CD4-positive, CD25-positive, alpha-beta regulatory T cell (primary cell): ENCODE measurements around the gene SLC34A3. TPM values are rescaled to one million over a fixed set of nuclear protein-coding genes. Genes with fewer than 3 reads are reported as not detected.

Experiments
- ATAC-seq, 2 donors: fragments of 150-1000 bp; cut with Tn5 transposase; one replicate each; pipeline ENCODE4 v1.10.0; 2021; ENCODE audit warnings: low read depth in 2 of 2, moderate number of reproducible peaks in 2 of 2, moderate library complexity in 1 of 2
- DNase-seq, 3 donors: peaks; one replicate each; pipeline versions ENCODE4 v3.0.0 to v3.0.0-alpha.2; 2012 to 2022; ENCODE audit warnings: mixed read lengths in 1 of 3
- H3K27ac ChIP-seq: one replicate; pipeline ENCODE4 v1.7.0; 2013; ENCODE audit warnings: mild to moderate bottlenecking, low read length; ENCODE audit not compliant: insufficient read depth, poor library complexity, severe bottlenecking
- H3K27me3 ChIP-seq: one replicate; pipeline ENCODE4 v1.7.0; 2013; ENCODE audit warnings: low read length; ENCODE audit not compliant: control insufficient read depth, insufficient read depth
- H3K36me3 ChIP-seq: one replicate; pipeline ENCODE4 v1.7.0; 2013; ENCODE audit warnings: mild to moderate bottlenecking, low read length, moderate library complexity; ENCODE audit not compliant: control insufficient read depth, insufficient read depth
- H3K4me1 ChIP-seq: 2 replicates; pipeline ENCODE4 v1.7.0; 2013; ENCODE audit warnings: mild to moderate bottlenecking, low read length; ENCODE audit not compliant: insufficient read depth, control insufficient read depth, poor library complexity, severe bottlenecking
- H3K4me3 ChIP-seq: one replicate; pipeline ENCODE4 v1.7.0; 2013; ENCODE audit warnings: low read depth, mild to moderate bottlenecking, low read length, moderate library complexity
- H3K9me3 ChIP-seq, 2 experiments: 1 replicate in 1 of 2; 2 replicates in 1 of 2; pipeline ENCODE4 v1.7.0; 2013; ENCODE audit warnings: low read length in 2 of 2, mild to moderate bottlenecking in 1 of 2, moderate library complexity in 1 of 2; ENCODE audit not compliant: control insufficient read depth in 2 of 2
- H3K27ac Mint-ChIP-seq, 3 donors: one replicate each; pipeline ENCODE4 v1.8.0; 2020 to 2022; ENCODE audit warnings: mild to moderate bottlenecking in 3 of 3, mixed read lengths in 3 of 3, moderate library complexity in 2 of 3
- H3K27me3 Mint-ChIP-seq: one replicate; pipeline ENCODE4 v1.8.0; 2022; ENCODE audit warnings: mild to moderate bottlenecking, mixed read lengths
- H3K36me3 Mint-ChIP-seq: one replicate; pipeline ENCODE4 v1.8.0; 2020; ENCODE audit warnings: mixed read lengths
- H3K4me1 Mint-ChIP-seq, 4 donors: one replicate each; pipeline ENCODE4 v1.8.0; 2020 to 2022; ENCODE audit warnings: mixed read lengths in 4 of 4, mild to moderate bottlenecking in 1 of 4
- H3K4me3 Mint-ChIP-seq, 4 donors: one replicate each; pipeline ENCODE4 v1.8.0; 2020 to 2022; ENCODE audit warnings: mild to moderate bottlenecking in 4 of 4, mixed read lengths in 4 of 4, moderate library complexity in 3 of 4
- H3K9me3 Mint-ChIP-seq, 7 donors: one replicate each; pipeline ENCODE4 v1.8.0; 2020 to 2022; ENCODE audit warnings: mixed read lengths in 7 of 7, mild to moderate bottlenecking in 3 of 7, moderate library complexity in 2 of 7
- polyA plus RNA-seq, 4 donors: library from polyadenylated mRNA; unstranded; fragments of 300-500 nt; fragmentation: Illumina TruSeq; gene quantifications; one replicate each; pipeline ENCODE4 v1.2.3, GENCODE V29; 2021
- total RNA-seq: library from RNA; stranded (reverse); gene quantifications from one replicate; pipeline ENCODE4 v1.2.3, GENCODE V29; 2022

The SLC34A3 gene
- total and polyA plus RNA-seq, 5 donors from 2014 or later, result not detected

GRCh38 chr9:137229903-137230704 is 597 bp upstream of the SLC34A3 start:
- Histone ChIP-seq H3K4me3 (no peak overlapping the region), H3K36me3 (no peaks in the 10 kb centered on the region), H3K4me1 (peaks cover 4% of the 10 kb centered on the region), H3K9me3 (no peaks in the 10 kb centered on the region), H3K27me3 (no peaks in the 10 kb centered on the region), H3K27ac (no peak overlapping the region)
- DNase-seq, result no peak
- Mint-ChIP-seq H3K9me3 (no peaks in the 10 kb centered on the region), H3K27me3 (peaks cover 5% of the 10 kb centered on the region), H3K27ac (no peak overlapping the region), H3K4me3 (no peak overlapping the region), H3K36me3 (no peaks in the 10 kb centered on the region), H3K4me1 (peaks cover 0 to 6% (median 3%) of the 10 kb centered on the region in 4 donors)
- no peak for ATAC-seq

GRCh38 chr9:137231372-137232039 is 805 bp downstream of the SLC34A3 start:
- DNase-seq (no peak), ATAC-seq (no peak)
- Histone ChIP-seq H3K4me1 (peaks cover 15% of the 10 kb centered on the region), H3K36me3 (no peaks in the 10 kb centered on the region), H3K9me3 (no peaks in the 10 kb centered on the region), H3K27ac (no peak overlapping the region), H3K4me3 (no peak overlapping the region), H3K27me3 (no peaks in the 10 kb centered on the region)
- H3K4me3 Mint-ChIP-seq, result no peak overlapping the region
- H3K4me1 Mint-ChIP-seq, result peaks cover 0 to 6% (median 3%) of the 10 kb centered on the region in 4 donors
- peaks cover 5% of the 10 kb centered on the region for H3K27me3 Mint-ChIP-seq
- no peaks in the 10 kb centered on the region for H3K36me3 Mint-ChIP-seq
- no peaks in the 10 kb centered on the region for H3K9me3 Mint-ChIP-seq
- no peak overlapping the region for H3K27ac Mint-ChIP-seq

DNA sequence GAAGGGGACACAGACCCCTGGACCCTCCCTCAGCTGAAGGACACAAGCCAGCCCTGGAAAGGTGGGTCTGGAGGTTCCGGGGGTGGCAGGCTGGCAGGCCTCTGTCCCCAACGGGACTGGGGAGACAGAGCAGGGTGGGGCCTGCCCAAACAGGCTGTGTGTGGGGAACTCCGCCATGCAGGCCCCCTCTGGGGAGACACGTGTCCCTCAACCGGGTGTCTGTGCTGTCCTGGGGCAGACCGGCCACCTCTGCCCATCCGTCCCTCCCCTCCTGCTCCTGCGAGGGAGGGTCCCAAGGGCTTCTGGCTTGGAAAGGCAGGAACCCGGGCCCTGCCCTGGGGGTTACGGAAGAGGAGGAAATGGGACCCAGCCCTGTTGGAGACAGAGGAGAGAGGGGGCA is 1.4 kb downstream of the SLC34A3 start:
- Mint-ChIP-seq H3K36me3 (no peaks in the 10 kb centered on the region), H3K27ac (no peak overlapping the region), H3K4me1 (peaks cover 0 to 9% (median 4%) of the 10 kb centered on the region in 4 donors), H3K4me3 (no peak overlapping the region), H3K9me3 (no peaks in the 10 kb centered on the region), H3K27me3 (peaks cover 5% of the 10 kb centered on the region)
- Histone ChIP-seq H3K9me3 (no peaks in the 10 kb centered on the region), H3K36me3 (no peaks in the 10 kb centered on the region), H3K4me3 (no peak overlapping the region), H3K4me1 (peaks cover 21% of the 10 kb centered on the region), H3K27ac (no peak overlapping the region), H3K27me3 (no peaks in the 10 kb centered on the region)
- ATAC-seq (no peak), DNase-seq (no peak)

GRCh38 chr9:137232510-137232909 is 1.8 kb downstream of the SLC34A3 start:
- Histone ChIP-seq H3K4me3 (no peak overlapping the region), H3K27me3 (no peaks in the 10 kb centered on the region), H3K4me1 (peaks cover 22% of the 10 kb centered on the region), H3K36me3 (no peaks in the 10 kb centered on the region), H3K27ac (no peak overlapping the region), H3K9me3 (no peaks in the 10 kb centered on the region)
- Mint-ChIP-seq H3K4me3 (no peak overlapping the region), H3K9me3 (no peaks in the 10 kb centered on the region), H3K27me3 (peaks cover 3% of the 10 kb centered on the region), H3K27ac (no peak overlapping the region), H3K4me1 (peaks cover 0 to 10% (median 3%) of the 10 kb centered on the region in 4 donors), H3K36me3 (no peaks in the 10 kb centered on the region)
- no peak for DNase-seq
- ATAC-seq, result no peak

- Histone ChIP-seq H3K36me3 (no peaks in the 10 kb centered on the region), H3K9me3 (no peaks in the 10 kb centered on the region), H3K27ac (no peak overlapping the region), H3K4me3 (no peak overlapping the region), H3K4me1 (peaks cover 25% of the 10 kb centered on the region), H3K27me3 (no peaks in the 10 kb centered on the region)
- Mint-ChIP-seq H3K36me3 (no peaks in the 10 kb centered on the region), H3K27ac (no peak overlapping the region), H3K4me1 (peaks cover 0 to 10% (median 0%) of the 10 kb centered on the region in 4 donors), H3K9me3 (no peaks in the 10 kb centered on the region), H3K27me3 (no peaks in the 10 kb centered on the region), H3K4me3 (no peak overlapping the region)
- no peak for ATAC-seq
- DNase-seq, result no peak
Measured at GRCh38 chr9:137233143-137233980, 2.7 kb downstream of the SLC34A3 start.

- H3K4me1 ChIP-seq, result peaks cover 33% of the 10 kb centered on the region
- no peaks in the 10 kb centered on the region for H3K27me3 Mint-ChIP-seq
- H3K36me3 ChIP-seq, result no peaks in the 10 kb centered on the region
- H3K27ac Mint-ChIP-seq, result no peak overlapping the region
- no peak for ATAC-seq
- no peaks in the 10 kb centered on the region for H3K36me3 Mint-ChIP-seq
- no peak overlapping the region for H3K27ac ChIP-seq
- H3K27me3 ChIP-seq, result no peaks in the 10 kb centered on the region
- no peak overlapping the region for H3K4me3 Mint-ChIP-seq
- H3K9me3 ChIP-seq, result no peaks in the 10 kb centered on the region
- no peaks in the 10 kb centered on the region for H3K9me3 Mint-ChIP-seq
- H3K4me1 Mint-ChIP-seq, result peaks cover 0 to 16% (median 0%) of the 10 kb centered on the region in 4 donors
- DNase-seq, result no peak
- no peak overlapping the region for H3K4me3 ChIP-seq
Measured at GRCh38 chr9:137234055-137234697, 3.5 kb downstream of the SLC34A3 start.

DNA sequence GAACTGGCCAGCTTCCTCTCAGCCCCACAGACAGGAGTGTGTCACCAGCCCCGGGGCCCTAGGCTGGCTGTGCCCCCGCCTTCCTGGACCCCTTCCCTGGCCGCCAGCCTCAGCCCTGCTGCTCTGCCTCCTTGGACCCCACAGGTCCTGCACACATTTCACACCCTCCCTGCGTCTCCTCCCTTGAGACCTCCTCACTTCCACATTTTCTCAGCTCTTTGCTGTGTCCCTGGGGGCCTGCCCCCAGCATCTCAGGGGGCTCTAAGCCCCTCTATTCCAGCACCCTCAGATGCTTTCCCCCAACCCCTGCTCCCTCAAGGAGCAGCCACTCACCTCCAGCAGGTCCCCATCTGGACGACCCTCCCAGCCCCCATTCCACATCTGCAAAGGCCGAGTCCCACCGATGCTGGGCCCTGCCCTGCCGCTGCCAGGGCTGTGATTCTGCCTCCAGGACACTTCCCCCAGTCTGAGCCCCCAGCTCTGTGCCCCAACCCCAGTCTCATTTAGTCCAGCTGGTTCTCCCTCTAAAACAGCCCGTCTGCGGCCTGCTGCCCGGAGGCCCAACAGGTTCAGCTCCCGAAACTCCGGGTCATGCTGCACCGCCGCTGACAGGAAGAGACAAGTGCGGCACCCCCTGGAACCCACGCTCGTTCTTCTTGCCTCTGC is 4.2 kb downstream of the SLC34A3 start:
- no peaks in the 10 kb centered on the region for H3K9me3 Mint-ChIP-seq
- no peaks in the 10 kb centered on the region for H3K36me3 ChIP-seq
- no peak for ATAC-seq
- no peak overlapping the region for H3K27ac ChIP-seq
- H3K36me3 Mint-ChIP-seq, result no peaks in the 10 kb centered on the region
- H3K27me3 Mint-ChIP-seq, result no peaks in the 10 kb centered on the region
- no peaks in the 10 kb centered on the region for H3K27me3 ChIP-seq
- no peaks in the 10 kb centered on the region for H3K9me3 ChIP-seq
- H3K27ac Mint-ChIP-seq, result no peak overlapping the region
- H3K4me3 Mint-ChIP-seq, result no peak overlapping the region
- peaks cover 0 to 21% (median 3%) of the 10 kb centered on the region in 4 donors for H3K4me1 Mint-ChIP-seq
- H3K4me1 ChIP-seq, result peaks cover 39% of the 10 kb centered on the region
- no peak for DNase-seq
- H3K4me3 ChIP-seq, result no peak overlapping the region
